GM12891 (cell line): ENCODE results near the gene COL5A2.

Source experiments
- PAX5 ChIP-seq: IDR thresholded peaks from 2 replicates; pipeline ENCODE4 v1.6.1; 2011; ENCODE audit warnings: low read length, moderate library complexity, mild to moderate bottlenecking; ENCODE audit not compliant: insufficient read depth, severe bottlenecking
- POLR2A ChIP-seq: IDR thresholded peaks from 2 replicates; pipeline ENCODE4 v1.6.1; 2011; ENCODE audit warnings: low read depth, low read length, control low read depth
- POLR2AphosphoS5 ChIP-seq: IDR thresholded peaks from 2 replicates; pipeline ENCODE4 v1.6.1; 2011; ENCODE audit warnings: low read depth, low read length, control low read depth
- SPI1 ChIP-seq: IDR thresholded peaks from 2 replicates; pipeline ENCODE4 v1.6.1; 2011; ENCODE audit warnings: low read depth, low read length, control low read depth

- TF ChIP-seq POLR2A, result no peak
- TF ChIP-seq PAX5, result no peak
- no peak for TF ChIP-seq SPI1
- no peak for TF ChIP-seq POLR2AphosphoS5
Measured at GRCh38 chr2:189190685-189191084, 11.1 kb upstream of the COL5A2 start.
